NCI-H2196 (cell line): Measurements from ENCODE around the gene ZBTB16.

Experiments used
- DNase-seq: peaks from one replicate; lab custom pipeline; 2025; ENCODE audit not compliant: unreplicated experiment; lab: John Stamatoyannopoulos, UW

Gene ZBTB16

DNA sequence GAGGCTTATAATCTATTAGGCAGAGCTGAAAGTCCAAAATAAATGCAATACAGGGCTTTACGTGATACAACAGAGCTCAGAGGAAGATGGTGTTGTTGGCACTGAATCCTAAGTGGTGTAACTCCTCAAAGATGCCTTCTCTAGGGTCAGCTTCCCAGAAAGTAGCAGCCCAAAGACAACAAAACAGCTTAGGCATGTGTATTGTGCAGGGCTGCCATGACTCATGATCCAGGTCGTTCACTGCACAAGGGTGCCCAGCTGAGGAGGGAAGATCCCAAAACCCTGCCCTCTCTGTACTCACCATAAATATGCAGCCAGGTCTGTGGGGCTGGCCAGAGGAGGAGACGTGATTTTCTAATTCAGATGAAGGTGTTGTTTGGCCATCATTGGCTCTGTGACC is 177.3 kb downstream of the ZBTB16 start:
- DNase-seq: no peak

- no peak for DNase-seq
Observed at GRCh38 chr11:114237321-114238280, 178.1 kb downstream of the ZBTB16 start.

DNA sequence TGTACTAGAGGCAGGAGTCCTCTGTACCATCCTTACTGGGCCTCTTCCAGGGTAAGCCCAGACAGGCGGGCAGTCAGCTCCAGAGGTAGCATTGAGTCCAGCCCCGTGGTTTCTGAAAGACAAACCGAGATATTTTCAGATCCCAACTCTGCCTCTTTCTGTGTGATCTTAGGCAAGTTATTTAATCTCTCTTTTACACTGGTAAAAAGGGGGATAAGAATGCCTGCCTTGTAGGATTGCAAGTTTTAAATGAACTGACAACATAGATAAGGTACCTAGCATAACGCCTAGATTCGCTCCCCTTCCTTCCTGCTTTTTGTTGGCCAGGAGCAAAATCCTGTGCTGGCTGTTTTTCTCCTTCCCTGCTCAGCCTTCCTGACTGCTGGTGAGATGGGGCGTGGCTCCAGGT is 180.2 kb downstream of the ZBTB16 start:
- DNase-seq: no peak

GRCh38 chr11:114242032-114242431 is 182.5 kb downstream of the ZBTB16 start:
- no peak for DNase-seq

- DNase-seq: peak; percentile 21
Observed at GRCh38 chr11:114243461-114244372, 184.2 kb downstream of the ZBTB16 start.

GRCh38 chr11:114244726-114245394 is 185.3 kb downstream of the ZBTB16 start:
- DNase-seq: no peak

DNA sequence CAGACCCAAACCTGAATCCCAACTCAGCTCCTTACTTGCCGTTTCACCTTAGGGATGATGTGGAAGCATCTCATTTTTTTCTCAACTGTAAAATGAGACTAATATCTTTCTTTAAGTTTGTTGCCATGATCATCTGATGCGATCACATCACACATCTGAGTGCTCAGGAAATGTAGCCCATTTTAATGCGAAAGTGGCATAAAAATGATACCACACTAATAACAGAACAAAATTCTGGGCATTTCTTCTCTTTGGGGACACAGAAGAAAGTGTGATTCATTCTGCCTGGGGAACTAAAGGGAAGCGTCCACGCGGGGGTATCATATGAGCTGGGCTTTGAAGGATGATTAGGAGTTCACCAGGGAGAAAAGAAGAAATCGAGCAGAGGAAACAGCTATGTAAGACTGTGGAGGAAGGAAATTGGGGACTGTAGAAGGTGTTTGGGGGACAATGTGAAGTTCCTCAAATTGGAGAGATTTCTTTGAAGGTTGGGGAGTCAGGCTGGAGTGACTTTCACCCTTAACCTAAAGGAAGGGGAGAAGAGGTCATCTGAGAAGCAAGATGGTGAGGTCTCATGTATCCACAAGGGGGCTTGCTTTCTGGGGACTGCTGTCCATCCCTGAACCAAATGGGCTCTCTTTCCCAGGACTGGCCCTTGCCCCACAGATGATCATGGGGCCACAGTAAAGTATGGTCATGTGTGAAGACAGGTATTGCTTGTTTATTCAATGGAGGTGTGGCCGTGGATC is 187.0 kb downstream of the ZBTB16 start:
- DNase-seq: no peak

DNA sequence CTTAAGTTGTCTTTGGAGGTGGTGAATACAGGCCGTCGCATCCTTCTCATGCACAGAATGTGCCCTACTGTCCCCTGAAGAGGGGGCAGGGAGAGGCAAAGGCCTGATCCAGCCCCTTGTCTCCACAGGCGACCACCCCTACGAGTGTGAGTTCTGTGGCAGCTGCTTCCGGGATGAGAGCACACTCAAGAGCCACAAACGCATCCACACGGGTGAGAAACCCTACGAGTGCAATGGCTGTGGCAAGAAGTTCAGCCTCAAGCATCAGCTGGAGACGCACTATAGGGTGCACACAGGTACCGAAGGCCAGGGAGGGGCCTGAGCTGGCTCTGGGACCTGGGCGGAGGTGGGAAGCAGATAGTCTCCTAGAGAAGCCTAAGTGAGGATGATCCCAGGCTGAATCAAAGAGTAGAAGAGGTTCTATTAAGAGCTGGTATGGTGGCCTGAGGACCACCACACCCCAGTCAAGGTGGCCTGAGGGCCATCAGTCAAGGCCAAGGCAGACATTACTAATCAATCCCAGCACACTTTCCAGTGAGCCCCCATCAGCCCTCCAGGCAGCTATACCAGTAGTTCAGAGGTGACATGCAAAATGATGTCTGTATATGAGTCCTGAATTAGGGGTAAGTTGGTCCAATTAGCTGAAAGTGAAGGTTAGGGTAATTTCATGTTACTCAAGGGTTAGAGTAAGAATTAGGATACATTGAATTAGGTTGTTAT is 187.7 kb downstream of the ZBTB16 start:
- DNase-seq: no peak

DNA sequence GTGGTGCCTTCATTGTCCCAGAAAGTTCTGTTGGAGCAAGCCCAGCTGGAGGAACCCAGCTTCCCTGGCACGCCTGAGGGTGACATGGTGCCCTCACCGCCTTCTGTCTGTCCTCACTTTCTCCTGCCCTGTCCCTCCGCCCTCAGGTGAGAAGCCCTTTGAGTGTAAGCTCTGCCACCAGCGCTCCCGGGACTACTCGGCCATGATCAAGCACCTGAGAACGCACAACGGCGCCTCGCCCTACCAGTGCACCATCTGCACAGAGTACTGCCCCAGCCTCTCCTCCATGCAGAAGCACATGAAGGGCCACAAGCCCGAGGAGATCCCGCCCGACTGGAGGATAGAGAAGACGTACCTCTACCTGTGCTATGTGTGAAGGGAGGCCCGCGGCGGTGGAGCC is 190.7 kb downstream of the ZBTB16 start:
- no peak for DNase-seq

- DNase-seq: no peak
Observed at GRCh38 chr11:114250993-114251814, 191.7 kb downstream of the ZBTB16 start.

GRCh38 chr11:114251815-114252337 is 192.4 kb downstream of the ZBTB16 start:
- no peak for DNase-seq

DNA sequence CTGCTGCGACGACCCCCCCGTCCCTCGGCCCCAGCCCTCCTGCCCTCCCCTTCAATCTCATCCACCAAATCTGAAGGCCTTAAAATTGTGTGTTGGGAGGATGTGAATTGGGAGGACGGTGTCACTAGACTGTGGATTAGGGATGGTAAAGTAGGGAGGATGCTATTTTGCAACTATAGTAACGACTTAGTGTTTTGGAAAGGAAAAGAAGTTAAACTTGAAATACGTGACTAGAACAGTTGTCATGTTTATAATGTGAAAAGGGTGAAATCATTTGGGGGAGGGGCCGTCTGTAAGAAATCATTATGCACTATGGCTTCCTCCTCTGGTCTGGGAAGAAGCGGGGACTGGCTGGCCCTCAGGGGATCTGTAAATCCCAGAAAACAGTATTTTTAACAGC is 193.3 kb downstream of the ZBTB16 start:
- DNase-seq: no peak

DNA sequence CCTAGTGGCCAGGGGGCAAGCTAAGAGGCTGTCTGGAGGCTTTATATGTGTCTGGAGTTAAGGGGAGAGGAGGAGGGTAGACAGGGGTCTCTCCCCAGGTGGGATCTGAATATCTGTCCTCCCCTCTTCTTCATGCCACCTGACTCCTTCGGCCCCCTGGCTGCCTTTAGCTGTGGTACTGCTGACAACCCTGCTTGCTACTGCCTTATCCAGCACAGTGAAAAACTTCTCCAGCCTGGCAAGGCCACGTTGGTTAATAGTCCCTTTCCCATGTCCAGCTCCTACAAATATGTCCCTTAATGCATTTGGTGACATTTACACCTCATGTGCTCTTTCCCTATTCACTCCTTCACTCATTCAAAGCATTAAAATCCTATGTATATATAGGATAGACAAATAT is 194.3 kb downstream of the ZBTB16 start:
- DNase-seq: no peak

- DNase-seq: no peak
Observed at GRCh38 chr11:114254571-114255146, 195.1 kb downstream of the ZBTB16 start.

GRCh38 chr11:114255289-114255688 is 195.8 kb downstream of the ZBTB16 start:
- DNase-seq: no peak

- DNase-seq: no peak
Observed at GRCh38 chr11:114256176-114256966, 196.9 kb downstream of the ZBTB16 start.

- no peak for DNase-seq
Observed at GRCh38 chr11:114256967-114257286, 197.4 kb downstream of the ZBTB16 start.
